ENCODE measurements around the gene GRAMD1C. TPM values are rescaled to one million over a fixed set of nuclear protein-coding genes. Genes with fewer than 3 reads are reported as not detected.

The GRAMD1C gene
- total RNA-seq, 1 experiment from 2014 or later: 0.79 TPM

DNA sequence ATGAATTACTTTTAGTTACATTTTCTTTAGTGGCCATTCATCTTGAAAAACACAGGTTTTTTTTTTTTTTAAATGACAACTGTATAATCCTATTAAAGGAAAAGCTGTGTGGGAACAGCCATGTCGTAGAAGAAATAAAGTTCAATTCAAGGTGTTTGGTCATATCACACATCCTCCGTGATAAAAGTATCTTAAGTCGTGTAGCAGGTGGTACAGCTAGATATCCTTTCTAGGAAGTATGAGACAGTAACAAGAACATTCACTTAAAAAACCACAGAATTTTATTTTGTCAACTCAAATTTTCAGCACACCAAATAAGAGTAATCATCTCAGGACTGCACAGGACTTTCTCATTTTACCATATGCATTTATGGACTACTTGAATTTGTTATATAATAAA lies 125.3 kb downstream of the GRAMD1C start:
- peaks cover 25% of the 10 kb centered on the region for H3K36me3 Mint-ChIP-seq (ENCODE audit: insufficient read depth, unreplicated experiment)
- ChIA-PET POLR2A (no interaction called here), CTCF (interaction anchor here (0.5 kb wide), 1 partner anchor 956 kb away, joined by 3 read pairs; no protein-coding TSS in a partner anchor)
- TF ChIP-seq, protein P1, sequence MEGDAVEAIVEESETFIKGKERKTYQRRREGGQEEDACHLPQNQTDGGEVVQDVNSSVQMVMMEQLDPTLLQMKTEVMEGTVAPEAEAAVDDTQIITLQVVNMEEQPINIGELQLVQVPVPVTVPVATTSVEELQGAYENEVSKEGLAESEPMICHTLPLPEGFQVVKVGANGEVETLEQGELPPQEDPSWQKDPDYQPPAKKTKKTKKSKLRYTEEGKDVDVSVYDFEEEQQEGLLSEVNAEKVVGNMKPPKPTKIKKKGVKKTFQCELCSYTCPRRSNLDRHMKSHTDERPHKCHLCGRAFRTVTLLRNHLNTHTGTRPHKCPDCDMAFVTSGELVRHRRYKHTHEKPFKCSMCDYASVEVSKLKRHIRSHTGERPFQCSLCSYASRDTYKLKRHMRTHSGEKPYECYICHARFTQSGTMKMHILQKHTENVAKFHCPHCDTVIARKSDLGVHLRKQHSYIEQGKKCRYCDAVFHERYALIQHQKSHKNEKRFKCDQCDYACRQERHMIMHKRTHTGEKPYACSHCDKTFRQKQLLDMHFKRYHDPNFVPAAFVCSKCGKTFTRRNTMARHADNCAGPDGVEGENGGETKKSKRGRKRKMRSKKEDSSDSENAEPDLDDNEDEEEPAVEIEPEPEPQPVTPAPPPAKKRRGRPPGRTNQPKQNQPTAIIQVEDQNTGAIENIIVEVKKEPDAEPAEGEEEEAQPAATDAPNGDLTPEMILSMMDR (IDR thresholded peaks at IDR 0.05; ENCODE audit: unreplicated experiment): no peak
- intact Hi-C loops (cut with micrococcal nuclease): no loop called here
- H3K27me3 Mint-ChIP-seq (ENCODE audit: insufficient read depth, unreplicated experiment): no peaks in the 10 kb centered on the region
- no peak overlapping the region for H3K4me3 Mint-ChIP-seq (ENCODE audit: unreplicated experiment)
- no TSS peak for BruUV-seq (replicated peaks)
- H3K4me1 Mint-ChIP-seq (ENCODE audit: insufficient read depth, unreplicated experiment): peaks cover 1% of the 10 kb centered on the region
- H3K27ac Mint-ChIP-seq (ENCODE audit: low read depth, unreplicated experiment): no peak overlapping the region
- DNase-seq (ENCODE audit: unreplicated experiment): no peak
- no peaks in the 10 kb centered on the region for H3K9me3 Mint-ChIP-seq (ENCODE audit: unreplicated experiment)

DNA sequence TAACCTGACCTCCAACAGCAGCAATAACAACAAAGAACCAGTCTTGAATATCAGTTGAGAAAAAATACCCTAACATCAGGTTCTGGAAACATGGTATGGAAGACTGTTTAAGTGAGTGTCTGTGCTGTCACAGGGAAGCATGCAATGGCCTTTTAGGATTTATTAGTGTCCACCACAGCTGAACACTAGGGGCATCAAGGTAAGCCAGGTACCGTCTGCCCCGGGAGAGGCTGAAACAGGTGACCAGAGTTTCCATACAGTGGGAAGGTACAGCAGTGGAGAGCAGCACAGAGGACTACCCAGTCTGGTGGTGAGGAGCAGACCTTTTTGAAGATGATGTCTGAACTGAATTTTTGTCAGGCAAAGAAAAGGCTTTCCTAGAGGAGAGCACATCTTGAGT lies 127.6 kb downstream of the GRAMD1C start:
- H3K9me3 Mint-ChIP-seq (ENCODE audit: unreplicated experiment): no peaks in the 10 kb centered on the region
- DNase-seq (ENCODE audit: unreplicated experiment): no peak
- TF ChIP-seq, protein P1 (IDR thresholded peaks at IDR 0.05; ENCODE audit: unreplicated experiment): no peak
- peaks cover 13% of the 10 kb centered on the region for H3K36me3 Mint-ChIP-seq (ENCODE audit: insufficient read depth, unreplicated experiment)
- CTCF ChIA-PET: no interaction called here
- no peak overlapping the region for H3K27ac Mint-ChIP-seq (ENCODE audit: low read depth, unreplicated experiment)
- no peak overlapping the region for H3K4me3 Mint-ChIP-seq (ENCODE audit: unreplicated experiment)
- intact Hi-C loops (cut with micrococcal nuclease): no loop called here
- BruUV-seq (replicated peaks): no TSS peak
- no peaks in the 10 kb centered on the region for H3K27me3 Mint-ChIP-seq (ENCODE audit: insufficient read depth, unreplicated experiment)
- POLR2A ChIA-PET: no interaction called here
- H3K4me1 Mint-ChIP-seq (ENCODE audit: insufficient read depth, unreplicated experiment): peaks cover 7% of the 10 kb centered on the region

DNA sequence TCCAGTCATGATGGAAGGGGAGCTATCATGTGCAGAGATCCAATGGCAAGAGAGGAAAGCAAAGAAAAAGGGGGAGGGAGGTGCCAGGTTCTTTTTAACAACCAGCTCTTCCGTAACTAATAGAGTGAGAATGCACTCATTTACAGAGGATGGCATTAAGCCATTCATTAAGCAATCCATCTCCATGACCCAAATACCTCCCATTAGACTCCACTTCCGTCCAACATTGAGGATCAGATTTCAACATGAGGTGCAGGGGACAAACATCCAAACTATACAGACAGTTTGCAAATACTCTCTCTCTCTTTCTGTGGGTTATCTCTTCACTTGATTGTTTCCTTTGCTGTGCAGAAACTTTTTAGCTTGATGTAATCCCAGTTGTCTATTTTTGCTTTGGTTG lies 130.4 kb downstream of the GRAMD1C start:
- no TSS peak for BruUV-seq (replicated peaks)
- H3K36me3 Mint-ChIP-seq (ENCODE audit: insufficient read depth, unreplicated experiment): peaks cover 9% of the 10 kb centered on the region
- CTCF ChIA-PET: interaction anchor here (1.0 kb wide), 1 partner anchor 15 kb away, joined by 4 read pairs; no protein-coding TSS in a partner anchor
- no peak overlapping the region for H3K4me3 Mint-ChIP-seq (ENCODE audit: unreplicated experiment)
- H3K4me1 Mint-ChIP-seq (ENCODE audit: insufficient read depth, unreplicated experiment): peaks cover 7% of the 10 kb centered on the region
- POLR2A ChIA-PET: no interaction called here
- intact Hi-C loops (cut with micrococcal nuclease): no loop called here
- peaks cover 16% of the 10 kb centered on the region for H3K9me3 Mint-ChIP-seq (ENCODE audit: unreplicated experiment)
- peak; percentile 66 for DNase-seq (ENCODE audit: unreplicated experiment)
- TF ChIP-seq, protein P1 (IDR thresholded peaks at IDR 0.05; ENCODE audit: unreplicated experiment): no peak
- H3K27me3 Mint-ChIP-seq (ENCODE audit: insufficient read depth, unreplicated experiment): no peaks in the 10 kb centered on the region
- H3K27ac Mint-ChIP-seq (ENCODE audit: low read depth, unreplicated experiment): no peak overlapping the region

DNA sequence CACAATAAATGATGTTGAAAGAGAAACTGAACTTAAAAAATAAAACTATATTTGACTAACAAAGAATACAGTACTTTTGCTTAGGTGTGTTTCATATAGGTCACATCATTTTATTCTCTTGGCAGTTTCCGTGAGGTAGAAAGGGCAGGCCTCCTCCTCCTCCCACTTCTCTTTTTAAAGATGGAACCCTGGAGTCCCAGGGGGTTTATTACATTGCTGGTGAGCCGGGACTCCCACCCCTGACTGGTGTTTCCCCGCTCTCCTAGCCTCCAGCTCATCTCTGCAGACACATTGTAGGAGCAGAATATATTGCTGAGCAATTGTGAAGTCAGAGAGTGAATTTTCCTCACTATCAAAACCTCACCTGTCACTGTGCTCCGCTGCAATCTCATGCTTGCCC lies 139.2 kb downstream of the GRAMD1C start:
- H3K4me1 Mint-ChIP-seq (ENCODE audit: insufficient read depth, unreplicated experiment): no peaks in the 10 kb centered on the region
- no peak overlapping the region for H3K27ac Mint-ChIP-seq (ENCODE audit: low read depth, unreplicated experiment)
- H3K36me3 Mint-ChIP-seq (ENCODE audit: insufficient read depth, unreplicated experiment): peaks cover 21% of the 10 kb centered on the region
- DNase-seq (ENCODE audit: unreplicated experiment): no peak
- H3K9me3 Mint-ChIP-seq (ENCODE audit: unreplicated experiment): peaks cover 20% of the 10 kb centered on the region
- POLR2A ChIA-PET: no interaction called here
- intact Hi-C loops (cut with micrococcal nuclease): no loop called here
- no peak overlapping the region for H3K4me3 Mint-ChIP-seq (ENCODE audit: unreplicated experiment)
- no peaks in the 10 kb centered on the region for H3K27me3 Mint-ChIP-seq (ENCODE audit: insufficient read depth, unreplicated experiment)
- TF ChIP-seq, protein P1 (IDR thresholded peaks at IDR 0.05; ENCODE audit: unreplicated experiment): no peak
- BruUV-seq (replicated peaks): no TSS peak
- CTCF ChIA-PET: no interaction called here
